Effector CD8-positive, alpha-beta T cell (primary cell): ENCODE measurements around the gene ORM1.

Source experiments
- DNase-seq: peaks from one replicate; lab custom pipeline; 2025; lab: John Stamatoyannopoulos, UW

Gene ORM1

DNA sequence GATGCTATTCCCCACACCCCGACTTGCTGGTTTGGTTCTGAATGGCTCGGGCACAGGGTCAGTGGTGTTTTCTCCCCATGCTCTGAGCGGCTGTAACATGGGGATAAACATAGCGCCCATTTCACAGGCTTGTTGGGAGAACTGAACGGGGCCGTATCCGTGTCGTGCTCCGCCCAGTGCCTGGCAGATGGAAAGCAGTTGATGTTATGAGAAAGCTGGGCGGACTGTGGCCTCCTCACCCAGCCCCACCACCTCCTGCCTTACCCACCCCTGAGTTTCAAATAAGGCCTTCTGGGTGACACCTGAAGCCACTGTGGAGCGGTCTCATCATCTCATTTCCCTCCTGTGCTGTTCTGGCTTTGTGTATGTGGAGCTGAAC is 21.3 kb downstream of the ORM1 start:
- no peak for DNase-seq

DNA sequence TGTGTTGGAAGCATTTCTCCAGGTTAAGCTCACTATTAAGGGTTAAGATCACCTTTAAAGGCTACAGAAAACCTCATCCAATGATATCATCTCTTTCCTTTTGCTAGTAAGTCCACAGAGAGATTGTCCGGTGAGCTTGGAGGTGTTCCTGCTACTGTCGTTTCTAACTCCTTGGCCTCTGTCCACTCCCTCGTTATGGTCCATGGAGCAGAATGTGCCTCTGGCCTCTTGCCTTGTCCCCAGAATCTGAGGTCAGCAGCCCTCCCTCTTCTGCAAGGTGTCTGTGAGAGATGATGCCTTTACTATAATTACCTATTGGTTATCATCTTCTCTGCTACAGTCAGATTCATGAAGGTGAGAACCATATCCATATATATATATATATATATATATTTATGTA is 21.8 kb downstream of the ORM1 start:
- DNase-seq, result no peak

DNA sequence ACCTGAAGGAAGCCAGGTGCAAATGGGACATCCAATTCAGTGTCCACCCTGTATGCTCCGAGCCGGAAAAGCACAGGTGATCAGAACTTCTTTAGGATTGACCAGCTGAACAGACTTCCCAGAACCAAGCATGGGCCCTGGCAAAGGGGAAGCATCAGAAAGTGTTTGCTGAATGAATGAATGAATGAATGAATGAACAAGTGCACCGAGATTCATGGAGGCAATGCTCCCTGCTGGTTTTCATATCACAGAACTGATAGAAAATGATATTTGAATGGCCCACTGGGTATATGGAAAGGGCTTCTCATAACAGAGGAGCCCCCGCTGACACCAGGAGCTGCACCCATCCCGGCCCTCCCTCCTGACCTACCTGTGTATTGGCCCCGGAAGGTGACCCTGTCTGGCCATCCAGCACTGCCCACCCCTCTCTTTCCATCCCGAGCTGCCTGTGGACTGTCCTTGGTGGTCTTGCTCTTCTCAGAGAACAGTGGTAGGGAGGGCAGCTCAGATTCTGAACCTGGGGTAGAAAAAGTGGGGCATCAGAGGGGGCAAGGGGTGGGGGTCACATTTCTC is 22.7 kb downstream of the ORM1 start:
- DNase-seq, result no peak

DNA sequence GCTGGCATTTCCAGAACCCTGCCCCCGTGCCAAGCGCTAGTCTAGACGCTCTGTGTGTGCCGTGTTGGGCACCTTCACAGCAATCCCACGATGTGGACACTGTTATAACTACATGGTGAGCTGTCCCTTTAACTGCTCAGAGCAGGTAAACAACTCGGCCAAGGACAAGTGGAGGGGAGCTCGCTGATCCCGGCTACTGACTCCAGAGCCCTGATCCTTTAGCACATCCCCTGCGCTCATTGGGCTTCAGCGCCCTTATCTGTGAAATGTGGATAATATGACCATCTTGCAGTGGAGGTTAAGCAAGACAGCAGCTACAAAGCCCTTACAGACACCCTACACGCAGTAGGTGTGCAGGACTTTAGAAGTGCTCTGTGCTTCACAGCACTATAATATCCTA is 23.2 kb downstream of the ORM1 start:
- DNase-seq, result no peak

DNA sequence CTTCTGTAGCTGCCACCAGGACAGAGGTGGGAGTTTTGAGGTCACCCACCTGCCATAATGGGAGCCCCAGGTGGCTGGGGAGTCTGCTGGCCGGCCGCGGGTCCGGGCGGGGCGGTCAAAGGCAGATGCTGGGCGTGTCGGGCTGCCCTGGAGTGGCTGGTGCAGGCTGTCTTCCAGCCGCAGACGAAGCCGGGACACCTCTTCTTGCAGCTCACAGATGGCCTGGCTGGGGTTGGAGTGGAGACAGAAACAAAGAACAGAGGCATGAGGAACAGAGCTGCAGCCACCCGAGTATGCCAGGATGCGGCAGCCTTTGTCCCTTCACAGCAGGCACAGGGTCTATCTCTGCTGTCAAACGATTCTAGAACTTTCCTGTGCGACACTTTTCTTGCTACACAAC is 24.8 kb downstream of the ORM1 start:
- DNase-seq, result no peak

DNA sequence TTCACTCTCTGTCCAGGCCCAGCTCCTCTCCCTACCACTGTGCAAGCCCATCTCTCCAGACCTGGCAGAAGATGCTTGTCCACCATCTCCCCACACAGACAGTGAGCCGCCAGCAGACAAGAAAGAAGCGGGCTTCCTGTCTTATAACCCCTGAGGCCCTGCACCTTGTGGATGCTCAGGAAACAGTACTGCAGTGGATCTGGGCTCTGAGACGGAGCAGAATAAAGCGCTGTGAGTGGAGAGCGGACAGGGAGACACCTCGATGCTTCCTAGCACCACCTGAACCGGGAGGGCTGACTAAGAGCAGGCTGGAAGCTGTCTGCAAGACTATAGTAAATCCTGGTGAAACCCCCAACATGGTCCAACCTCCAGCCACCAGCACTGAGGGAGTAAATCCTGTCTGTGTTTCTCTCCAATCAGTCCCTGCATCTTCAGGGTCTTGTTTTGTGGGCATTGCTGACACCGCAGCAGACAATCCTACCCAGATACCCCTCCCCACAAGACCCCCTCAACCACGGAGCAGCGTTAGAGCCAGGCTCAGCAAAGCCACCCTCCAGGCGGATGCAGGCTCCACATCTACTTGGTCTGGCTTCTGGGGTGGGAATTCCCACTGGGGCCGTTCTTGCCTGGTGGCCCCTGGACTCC is 25.5 kb downstream of the ORM1 start:
- DNase-seq, result no peak

DNA sequence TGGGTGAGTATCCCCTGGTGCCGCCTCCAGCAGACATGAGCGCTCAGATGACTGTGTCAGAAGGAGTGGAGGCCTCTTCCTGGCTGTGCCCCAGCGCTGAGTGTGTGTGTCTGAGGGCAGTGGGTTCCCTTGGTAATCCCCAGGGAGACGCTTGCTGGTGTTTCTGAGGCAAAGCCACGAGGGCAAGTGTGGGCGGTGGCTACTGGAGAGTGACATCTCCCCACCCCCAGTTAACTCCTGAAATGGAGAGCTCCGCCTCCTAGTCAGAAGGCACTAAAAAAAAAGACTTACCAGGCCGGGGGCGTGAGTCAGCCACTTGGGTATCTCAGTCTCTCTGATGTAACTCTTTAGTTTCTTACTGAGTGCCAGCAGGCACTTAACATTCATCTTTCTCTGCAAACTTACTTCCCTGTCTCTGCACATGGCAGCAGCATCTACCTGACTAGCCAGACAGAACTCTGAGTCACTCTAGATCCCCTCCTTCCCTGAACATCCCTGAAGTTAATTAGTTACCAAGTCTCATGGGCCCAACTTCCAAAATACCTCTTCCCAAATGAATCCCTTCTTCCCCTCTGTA is 26.1 kb downstream of the ORM1 start:
- DNase-seq, result peak; percentile 40

DNA sequence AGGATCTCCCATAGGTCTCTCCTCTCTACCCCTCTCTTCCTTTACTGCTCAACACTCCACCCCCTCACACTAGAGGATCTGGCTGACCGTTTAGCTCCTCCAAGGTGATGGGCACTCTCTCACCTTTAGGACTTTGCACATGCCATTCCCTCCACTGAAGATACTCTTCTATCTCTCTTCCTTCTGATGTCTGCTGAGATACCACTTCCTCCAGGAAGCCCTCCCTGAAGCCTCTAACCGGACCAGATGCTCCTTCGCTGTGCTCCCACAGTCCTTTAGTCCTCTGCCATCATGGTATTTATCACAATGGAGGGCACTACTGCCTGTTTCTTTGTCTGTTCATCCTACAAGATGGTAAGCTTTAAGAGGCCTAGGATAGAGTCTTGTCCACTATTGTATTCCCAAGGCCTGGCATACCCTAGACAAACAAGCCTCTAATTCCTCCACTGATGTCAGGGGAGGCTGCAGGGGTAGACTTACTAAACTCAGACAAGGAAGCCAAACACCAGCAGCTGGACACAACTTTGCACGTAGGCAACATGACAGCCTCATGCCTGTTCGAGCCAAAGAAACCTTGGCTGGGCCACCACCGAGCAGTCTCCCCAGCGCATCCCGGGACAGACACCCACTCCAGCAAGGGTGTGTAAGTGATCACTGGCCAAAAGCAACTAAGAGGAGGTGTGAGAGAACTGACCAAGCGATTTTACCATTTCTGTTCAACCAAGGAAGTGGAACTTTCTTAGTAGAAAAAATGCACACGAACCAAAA is 27.0 kb downstream of the ORM1 start:
- DNase-seq, result no peak

DNA sequence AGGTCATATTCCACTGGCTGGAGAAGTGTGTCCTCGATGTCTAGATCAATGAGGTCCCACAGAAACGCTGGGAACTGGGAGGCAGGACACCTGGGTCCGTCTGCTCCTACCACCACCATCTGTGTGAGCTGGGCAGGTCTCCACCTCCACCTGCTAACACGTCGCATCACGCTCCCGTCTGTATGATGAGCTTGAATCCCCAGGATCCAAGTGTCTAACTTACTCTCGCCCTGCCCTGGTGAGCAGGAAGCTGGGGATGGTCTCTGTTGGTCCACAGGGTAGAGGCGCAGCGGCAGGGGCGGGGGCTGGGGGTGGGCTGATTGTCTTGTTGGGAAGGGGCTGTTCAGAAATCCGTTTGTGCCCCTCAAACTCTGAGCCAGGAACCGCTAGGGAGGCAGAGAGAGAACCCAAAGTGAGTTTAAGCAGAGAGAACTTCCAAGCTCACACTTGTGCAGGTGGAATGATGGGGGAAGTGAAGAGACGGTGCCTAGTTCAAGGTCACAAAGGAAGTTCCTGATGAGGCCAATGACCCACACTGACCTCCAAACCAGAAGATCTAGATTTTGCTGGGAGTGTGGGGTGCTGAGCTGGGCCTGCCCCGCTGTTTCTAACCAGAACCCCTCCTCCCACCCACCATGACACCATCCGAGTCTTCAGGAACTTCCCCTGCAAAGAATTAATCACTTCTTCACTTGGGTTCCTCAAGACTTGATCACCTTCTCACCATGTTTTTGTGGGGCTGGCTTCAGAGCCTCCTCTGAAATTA is 27.9 kb downstream of the ORM1 start:
- no peak for DNase-seq

DNA sequence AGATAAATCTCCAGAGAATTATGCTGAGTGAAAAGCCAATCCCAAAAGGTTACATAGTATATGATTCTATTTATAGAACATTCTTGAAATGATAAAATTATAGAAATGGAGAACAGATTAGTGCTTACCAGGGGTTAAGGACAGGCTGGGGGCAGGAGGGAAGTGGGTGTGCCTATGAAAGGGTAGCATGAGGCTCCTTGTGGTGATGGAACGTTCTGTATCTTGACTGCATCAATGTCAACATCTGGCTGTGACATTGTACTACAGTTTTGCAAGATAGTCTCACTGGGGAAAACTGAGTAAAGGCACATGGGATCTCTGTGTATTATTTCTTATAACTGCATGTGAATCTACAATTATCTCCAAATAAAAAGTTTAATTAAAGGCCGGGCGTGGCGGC is 29.0 kb downstream of the ORM1 start:
- DNase-seq, result no peak

DNA sequence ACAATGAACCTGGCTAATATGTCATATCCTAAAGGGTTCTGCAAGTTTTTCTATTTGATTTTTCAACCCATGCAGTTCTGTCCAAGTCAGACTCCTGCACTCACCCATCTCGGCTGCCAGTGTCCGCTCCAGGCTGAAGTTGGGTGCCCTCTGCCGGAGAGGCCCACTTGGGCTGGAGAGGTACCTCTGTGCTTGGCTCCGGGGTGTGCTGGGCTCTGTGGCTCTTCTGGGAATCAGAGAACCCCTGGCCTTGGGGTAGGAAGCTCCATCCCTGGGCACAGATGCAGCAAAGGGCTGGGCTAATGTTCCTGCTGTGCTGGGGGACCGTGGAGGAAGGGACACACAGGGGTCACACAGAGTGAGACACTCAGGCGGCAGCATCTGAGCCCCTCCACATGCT is 32.9 kb downstream of the ORM1 start:
- no peak for DNase-seq

DNA sequence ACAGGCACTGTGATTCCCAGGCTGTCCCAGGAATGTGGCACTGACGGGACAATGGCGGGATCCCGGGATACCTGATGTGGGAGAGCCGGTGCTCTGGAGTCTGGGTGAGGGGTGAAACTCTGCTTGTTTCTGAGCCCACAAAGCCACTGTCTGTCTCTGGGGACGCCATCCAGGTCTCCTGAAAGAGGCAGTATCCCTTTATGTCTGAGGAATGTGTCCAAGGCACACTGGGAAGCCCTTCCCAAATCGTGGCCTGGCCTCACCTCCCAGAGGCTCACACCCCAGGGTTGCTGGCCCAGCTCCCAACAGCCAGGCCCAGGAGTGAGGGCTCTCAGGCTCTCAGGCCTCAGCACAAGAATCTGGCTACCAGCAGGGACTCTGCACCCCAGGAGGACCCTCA is 33.9 kb downstream of the ORM1 start:
- no peak for DNase-seq

DNA sequence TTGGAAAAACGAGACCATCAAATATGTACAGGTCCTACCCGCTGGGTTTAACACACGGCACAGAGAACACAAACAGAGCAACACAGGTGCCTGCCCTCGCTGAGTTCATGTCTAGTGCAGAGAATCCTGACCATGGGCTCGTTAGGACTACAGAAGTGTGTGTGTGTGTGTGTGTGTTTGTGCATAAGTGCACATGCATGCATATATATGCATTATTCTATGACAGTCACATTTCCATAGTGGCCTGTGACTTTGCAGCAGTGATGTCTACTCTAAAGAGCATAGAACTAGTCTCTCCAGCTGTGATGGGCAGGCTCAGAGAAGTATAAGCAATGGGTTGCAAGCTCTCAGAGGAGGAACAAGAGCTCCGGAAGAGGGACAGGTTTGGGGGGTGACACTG is 34.5 kb downstream of the ORM1 start:
- no peak for DNase-seq

DNA sequence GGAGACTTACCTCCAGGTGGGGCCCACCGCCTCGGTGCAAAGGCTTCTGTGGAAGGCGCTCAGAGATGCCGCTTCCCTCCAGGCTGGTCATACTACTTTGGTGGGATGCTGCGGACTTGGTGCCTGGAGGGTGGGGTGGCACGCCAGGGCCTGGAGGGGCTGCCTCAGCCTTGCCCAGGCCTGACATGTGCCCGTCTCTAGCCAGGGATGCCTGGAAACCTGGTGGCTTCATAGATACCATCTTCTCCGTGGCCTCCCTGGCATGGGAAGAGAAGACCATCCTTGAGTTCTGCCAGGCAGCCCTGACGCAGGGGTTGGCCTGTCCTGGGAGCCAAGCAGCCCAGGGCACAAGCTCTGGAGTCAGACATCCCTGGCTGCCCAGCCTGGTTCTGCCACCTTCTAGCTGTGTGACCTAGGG is 35.0 kb downstream of the ORM1 start:
- DNase-seq, result no peak

DNA sequence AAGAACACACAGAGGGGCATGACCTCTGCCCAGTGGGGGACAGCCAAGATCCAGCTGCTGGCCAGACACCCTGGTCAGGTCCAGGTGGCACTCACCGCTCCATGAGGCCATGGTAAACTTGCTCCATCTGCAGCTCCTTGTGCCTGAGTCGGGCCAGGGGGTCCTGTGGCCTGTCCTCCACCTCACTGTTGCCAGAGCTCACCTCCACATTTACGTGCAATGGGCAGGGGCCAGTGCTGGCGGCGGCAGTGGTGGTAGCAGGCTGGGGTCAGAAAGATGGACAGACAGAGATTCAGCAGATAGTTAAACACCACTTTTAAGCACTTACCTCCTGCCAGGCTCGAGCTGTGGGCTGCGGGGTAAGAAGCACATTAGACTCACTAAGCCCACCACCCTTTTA is 36.9 kb downstream of the ORM1 start:
- no peak for DNase-seq

DNA sequence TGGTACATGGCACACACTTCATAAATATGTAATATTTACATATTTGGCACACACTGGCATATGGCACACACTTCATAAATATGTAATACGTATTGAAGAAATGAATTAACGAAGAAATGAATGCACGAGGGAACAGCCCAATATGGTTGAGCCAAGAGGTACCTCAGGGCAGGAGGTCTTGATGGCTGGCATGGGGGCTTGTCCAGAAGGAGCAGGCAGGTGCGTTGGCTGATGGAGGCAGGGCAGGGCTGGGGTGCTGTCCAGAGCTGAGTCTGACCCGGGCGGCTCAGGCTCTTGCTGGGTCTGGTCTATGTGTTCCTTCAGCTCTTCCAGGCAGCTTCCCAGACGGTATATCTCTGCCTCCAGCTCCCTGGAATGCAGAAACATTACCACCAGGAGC is 38.6 kb downstream of the ORM1 start:
- DNase-seq, result no peak

DNA sequence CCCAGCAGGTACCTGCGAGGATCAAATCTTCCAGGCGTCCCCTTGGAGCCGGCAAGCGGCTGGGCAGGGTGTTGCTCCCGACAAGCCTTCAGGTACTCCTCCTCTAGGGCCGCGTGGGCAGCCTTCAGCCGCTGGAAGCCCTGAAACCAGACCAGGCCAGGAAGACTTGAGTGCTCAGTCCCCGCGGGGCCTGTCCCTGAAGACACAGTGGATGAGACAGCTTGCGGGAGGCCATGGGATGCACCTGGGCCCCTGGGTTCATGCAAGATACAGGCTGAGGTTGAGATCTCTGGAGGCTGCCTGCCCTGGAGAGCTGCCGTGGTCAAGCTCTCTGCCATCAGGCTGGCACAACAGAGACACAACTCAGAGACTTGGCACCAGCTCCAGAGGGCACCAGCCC is 39.5 kb downstream of the ORM1 start:
- DNase-seq, result no peak

DNA sequence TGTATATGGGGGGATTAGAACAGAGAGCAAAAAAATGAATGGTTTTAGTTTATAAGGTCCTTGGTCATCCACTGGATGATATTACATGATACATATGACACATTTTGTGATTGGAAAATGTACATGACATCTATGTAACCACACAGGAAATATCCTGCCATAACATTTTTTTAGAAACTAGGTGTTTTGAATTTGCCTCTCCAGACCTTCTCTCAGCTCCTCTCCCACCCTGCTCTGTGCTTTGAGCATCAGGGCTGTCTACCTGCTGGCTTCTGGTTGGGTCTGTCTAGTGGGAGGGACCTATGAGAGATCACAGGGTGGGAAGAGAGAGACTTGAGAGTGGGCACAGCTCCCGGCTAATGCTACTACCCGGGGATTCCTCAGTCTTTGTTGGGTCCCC is 40.5 kb downstream of the ORM1 start:
- no peak for DNase-seq

DNA sequence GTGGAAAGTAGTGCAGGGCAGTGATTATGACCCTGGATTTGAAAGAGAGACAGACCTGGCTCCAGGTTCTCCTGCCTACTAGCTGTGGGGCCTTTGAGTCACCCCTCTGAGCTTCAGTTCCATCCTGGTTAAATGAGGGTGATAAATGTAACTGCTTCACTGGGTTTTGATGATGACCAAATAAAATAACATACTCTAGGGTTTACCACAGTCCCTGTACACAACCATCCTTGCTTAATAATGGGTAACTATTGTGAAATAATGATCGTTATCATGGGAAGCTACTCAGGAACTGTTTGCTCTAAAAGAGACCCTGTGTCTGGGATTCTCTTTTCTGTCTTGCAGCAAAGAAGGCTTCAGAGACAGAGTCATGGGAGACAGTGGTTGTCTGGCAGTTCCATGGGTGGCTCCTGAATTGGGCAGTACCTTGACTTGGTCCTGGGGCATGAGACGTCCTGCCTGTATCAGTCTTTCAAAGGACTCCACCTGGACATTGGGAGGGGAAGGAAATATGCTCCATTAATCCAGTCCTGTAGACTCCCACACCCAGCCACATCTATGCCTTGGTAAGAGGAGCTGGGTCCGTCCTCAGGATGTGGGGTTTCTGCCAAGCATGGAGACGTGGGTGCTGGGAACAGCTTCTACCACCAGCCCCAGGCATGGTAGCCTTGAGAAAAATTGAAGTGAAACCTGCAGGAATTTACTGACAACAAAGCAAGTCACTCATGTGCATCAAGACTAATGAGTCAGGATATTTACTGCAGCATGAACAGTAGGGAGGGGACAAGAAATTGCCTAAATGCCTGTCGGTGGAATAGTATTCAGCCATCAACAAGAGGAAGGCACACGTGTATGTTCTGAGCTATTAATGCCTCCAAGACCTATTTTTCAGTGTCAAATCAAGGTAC is 41.5 kb downstream of the ORM1 start:
- no peak for DNase-seq

DNA sequence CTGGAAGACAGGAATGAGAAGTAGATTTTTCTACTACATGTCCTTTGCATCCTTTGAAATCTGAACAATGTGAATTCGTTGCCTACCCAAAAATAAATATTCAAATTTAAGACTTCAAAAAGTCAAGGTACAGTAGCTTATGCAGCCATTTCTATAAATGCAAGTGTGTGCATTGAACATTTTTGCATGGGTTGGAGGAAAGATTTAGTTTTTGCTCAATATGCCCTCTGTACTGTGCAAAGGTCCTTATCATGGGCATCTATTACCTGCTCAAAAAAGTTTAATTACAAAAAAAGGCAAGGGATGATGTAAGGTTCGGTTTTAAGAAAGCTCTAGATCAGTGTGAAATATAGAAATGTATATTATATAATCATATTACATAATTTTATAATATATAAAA is 42.3 kb downstream of the ORM1 start:
- DNase-seq, result no peak

DNA sequence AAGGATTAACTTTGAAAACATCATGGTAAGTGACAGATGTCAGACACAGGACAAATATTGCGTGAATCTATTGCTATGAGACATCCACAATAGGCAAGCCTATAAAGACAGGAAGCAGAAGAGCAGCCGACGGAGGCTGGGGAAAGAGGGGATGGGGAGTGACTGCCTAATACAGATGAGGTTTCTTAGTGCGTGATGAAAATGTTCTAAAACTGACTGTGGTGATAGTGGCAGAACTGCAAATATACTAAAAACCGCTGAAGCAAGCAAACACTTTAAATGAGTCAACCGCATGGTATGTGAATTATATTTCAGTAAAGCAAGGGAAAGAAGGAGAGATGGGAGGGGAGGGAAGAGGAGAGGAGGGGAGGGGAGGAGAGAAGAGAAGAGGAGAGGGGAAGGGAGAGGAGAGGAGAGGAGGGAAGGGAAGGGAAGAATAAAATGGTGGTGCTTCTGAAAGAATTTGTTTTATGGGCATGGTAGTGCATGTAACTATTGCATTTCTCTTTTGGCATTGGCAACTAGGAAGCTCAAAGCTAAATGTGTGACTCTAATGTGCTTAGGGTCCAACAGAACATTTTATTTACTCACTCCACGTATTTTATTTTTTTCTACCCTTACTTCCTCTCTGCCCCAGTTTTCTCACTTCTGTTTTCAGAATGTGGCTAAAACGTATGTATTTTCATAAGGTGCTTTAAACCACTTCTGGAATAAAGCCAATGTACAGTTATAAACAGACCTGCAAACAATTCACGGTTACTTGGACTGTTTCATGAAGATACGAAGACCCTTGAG is 43.6 kb downstream of the ORM1 start:
- DNase-seq, result no peak
